GM19099 (cell line): ENCODE measurements around the gene PSMD2.

Experiments used
- POLR2A ChIP-seq: IDR thresholded peaks from 3 replicates; pipeline ENCODE4 v1.6.1; 2011; ENCODE audit warnings: low read depth; ENCODE audit not compliant: insufficient read length; ENCODE audit errors: extremely low read depth

The PSMD2 gene

GRCh38 chr3:184322731-184323487 lies 23.9 kb downstream of the PSMD2 start:
- no peak for TF ChIP-seq POLR2A

- TF ChIP-seq POLR2A: no peak
Observed at GRCh38 chr3:184323696-184324095, 24.7 kb downstream of the PSMD2 start.

DNA sequence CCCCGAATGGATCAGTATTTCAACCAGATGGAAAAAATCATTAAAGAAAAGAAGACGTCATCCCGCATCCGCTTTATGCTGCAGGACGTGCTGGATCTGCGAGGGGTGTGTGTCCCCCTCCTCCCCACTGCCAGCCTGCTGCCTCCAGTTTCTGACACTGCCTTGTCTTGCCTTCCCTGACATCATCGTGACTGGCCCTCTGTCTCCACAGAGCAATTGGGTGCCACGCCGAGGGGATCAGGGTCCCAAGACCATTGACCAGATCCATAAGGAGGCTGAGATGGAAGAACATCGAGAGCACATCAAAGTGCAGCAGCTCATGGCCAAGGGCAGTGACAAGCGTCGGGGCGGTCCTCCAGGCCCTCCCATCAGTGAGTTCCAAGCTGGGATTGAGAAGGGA lies 26.2 kb downstream of the PSMD2 start:
- TF ChIP-seq POLR2A: no peak

DNA sequence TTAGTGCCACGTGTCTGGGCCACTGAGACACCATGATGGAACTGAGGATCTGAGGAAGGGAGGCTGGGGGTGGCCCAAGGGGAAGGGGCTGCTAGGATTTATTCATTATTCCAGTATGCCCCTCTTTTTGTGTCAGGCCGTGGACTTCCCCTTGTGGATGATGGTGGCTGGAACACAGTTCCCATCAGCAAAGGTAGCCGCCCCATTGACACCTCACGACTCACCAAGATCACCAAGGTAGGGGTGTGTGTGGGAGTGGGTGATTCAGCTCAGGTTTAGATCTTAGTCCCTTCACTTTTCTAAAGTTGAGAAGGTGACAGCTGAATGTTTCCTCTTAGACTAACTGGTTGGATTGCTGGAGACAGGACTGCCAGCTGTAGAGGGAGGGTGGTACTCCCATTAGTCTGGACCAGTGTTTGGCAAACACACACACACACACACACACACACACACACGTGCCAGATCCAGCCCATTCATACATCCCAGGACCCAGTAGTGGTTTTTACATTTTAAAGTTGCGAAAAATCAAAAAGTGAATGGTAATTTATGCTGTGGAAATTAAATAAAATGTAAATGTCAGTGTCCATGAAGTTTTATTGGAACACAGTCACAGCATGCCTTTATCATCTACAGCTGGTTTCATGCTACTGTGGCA lies 26.8 kb downstream of the PSMD2 start:
- TF ChIP-seq POLR2A: no peak

DNA sequence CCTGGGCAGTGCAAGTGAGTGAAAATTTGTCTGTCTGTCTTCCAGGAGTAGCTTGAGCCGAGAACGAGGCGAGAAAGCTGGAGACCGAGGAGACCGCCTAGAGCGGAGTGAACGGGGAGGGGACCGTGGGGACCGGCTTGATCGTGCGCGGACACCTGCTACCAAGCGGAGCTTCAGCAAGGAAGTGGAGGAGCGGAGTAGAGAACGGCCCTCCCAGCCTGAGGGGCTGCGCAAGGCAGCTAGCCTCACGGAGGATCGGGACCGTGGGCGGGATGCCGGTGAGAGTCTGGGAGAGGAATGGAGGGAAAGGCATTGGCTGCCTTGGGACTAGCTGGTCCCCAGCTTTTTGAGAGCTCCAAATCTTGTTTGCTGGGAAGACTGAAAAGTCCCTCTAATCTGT lies 28.1 kb downstream of the PSMD2 start:
- TF ChIP-seq POLR2A: no peak

DNA sequence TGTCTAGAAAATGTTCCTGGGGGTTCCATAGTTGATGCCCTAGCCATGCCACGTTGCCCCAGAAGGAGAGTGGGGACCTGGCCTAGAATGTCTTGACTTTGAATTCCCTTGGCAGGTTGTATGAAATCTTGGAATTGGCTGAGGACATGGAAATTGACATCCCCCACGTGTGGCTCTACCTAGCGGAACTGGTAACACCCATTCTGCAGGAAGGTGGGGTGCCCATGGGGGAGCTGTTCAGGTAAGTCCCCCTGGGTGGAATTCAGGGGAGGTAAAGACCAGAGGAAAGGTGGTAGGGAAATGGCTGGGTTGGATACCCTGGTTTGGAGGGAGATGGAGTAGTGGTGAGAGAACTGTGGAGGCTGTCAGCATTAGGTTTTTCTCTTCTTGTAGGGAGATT lies 29.5 kb downstream of the PSMD2 start:
- no peak for TF ChIP-seq POLR2A

DNA sequence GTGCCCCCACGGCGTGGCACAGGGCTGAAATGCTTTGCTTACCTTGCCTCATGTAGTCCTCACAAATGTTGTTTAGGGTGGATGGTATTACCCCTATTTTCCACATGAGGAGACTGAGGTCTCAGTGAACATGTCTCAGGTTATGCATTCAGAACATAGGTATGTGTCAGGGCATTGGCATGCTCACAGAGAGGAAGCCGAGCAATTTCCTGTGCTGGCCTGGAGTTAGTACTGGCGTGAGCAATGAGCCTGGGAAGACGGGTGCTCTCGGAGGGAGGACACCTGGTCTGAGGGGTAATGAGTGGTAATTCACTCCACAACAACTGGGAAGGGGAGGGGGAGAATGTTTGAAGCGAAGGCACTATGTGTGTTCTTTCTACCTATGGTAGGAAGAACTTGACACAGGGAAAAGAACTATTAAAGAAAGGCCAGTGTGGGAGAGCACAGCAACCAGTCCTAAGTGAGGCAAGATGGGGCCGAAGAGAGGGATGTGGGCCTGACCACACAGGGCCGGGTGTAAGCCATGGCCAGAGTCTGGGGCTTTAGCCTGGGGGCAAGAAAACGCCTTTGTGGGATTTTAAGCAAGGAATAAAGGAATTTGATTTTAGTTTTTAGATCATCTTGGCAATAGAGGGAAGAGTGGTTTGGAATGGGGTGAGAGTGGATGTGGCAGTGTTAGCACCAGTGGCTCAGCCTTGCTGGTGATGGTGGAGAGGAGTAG lies 33.5 kb downstream of the PSMD2 start:
- TF ChIP-seq POLR2A: no peak

GRCh38 chr3:184333190-184333589 lies 34.1 kb downstream of the PSMD2 start:
- TF ChIP-seq POLR2A: no peak

DNA sequence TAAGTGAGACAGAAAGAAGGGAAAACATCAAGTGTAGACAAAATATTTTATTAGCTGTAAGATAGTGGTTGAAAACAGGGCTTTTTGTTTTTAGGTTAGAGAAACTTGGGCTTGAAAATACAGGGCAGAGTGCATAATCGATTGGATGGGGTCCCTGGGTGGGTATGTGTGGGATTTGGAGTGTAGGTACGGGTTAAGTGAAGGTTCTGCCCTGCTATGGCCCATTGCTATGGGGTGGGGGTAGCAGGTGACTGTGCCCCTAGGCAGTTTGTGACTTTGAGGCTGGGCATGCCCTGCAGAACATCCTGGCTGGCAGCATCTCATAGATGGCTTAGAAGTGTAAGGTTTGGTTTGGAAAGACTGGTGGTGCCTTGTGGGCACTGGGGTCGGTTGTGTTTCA lies 34.7 kb downstream of the PSMD2 start:
- TF ChIP-seq POLR2A: no peak

GRCh38 chr3:184334470-184335158 lies 35.6 kb downstream of the PSMD2 start:
- TF ChIP-seq POLR2A: no peak

GRCh38 chr3:184335291-184335660 lies 36.2 kb downstream of the PSMD2 start:
- no peak for TF ChIP-seq POLR2A

DNA sequence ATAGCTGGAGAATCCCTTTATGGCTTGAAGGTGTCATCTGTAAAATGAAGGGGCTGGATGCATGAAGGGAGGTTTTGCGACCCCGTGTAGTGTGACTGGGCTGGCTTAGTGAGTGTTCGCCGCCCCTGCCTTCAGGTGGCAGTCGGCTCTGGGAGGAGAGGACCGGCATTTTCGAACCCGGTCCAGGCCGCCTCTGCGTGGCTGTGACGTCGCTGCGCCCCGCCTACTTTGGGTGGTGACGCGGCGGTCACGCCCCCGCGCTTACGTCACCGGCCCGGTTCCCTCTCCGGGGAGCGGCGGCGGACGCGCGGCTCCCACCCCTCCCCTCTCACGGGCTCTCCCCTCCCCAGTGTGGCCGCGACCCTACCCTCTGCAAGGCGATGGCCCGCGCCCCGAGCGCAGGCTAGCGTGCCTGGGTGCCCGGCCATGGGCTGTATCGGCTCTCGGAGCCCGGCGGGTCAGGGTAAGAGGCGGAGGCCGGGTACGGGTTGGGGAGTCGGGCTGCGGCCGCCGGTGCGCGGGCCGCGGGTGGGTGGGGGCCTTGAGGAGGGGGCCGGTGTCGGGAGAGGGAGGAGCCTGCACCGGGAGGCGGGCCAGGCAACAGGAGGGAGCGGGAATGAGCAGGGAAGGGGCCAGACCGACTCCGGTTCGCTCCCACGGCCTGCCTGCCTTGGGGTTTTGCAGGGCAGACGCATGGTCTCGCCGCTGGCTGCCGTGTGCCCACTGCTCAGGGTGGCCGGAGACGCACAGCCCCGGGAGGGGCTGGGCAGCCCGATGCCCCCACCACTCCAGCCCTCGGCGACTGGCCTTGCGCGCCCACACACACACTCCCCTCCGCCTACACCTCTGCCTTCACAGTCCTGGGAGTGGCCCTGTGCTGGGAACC lies 36.9 kb downstream of the PSMD2 start:
- no peak for TF ChIP-seq POLR2A

GRCh38 chr3:184336547-184337398 lies 37.7 kb downstream of the PSMD2 start:
- no peak for TF ChIP-seq POLR2A

- no peak for TF ChIP-seq POLR2A
Observed at GRCh38 chr3:184337399-184337714, 38.3 kb downstream of the PSMD2 start, which contains the start of gene FAM131A. Gene FAM131A (plus strand): TSS chr3:184337600. CDS start chr3:184337631, 31 bp downstream.
